ENCODE measurements around the gene RTP4.

The RTP4 gene

DNA sequence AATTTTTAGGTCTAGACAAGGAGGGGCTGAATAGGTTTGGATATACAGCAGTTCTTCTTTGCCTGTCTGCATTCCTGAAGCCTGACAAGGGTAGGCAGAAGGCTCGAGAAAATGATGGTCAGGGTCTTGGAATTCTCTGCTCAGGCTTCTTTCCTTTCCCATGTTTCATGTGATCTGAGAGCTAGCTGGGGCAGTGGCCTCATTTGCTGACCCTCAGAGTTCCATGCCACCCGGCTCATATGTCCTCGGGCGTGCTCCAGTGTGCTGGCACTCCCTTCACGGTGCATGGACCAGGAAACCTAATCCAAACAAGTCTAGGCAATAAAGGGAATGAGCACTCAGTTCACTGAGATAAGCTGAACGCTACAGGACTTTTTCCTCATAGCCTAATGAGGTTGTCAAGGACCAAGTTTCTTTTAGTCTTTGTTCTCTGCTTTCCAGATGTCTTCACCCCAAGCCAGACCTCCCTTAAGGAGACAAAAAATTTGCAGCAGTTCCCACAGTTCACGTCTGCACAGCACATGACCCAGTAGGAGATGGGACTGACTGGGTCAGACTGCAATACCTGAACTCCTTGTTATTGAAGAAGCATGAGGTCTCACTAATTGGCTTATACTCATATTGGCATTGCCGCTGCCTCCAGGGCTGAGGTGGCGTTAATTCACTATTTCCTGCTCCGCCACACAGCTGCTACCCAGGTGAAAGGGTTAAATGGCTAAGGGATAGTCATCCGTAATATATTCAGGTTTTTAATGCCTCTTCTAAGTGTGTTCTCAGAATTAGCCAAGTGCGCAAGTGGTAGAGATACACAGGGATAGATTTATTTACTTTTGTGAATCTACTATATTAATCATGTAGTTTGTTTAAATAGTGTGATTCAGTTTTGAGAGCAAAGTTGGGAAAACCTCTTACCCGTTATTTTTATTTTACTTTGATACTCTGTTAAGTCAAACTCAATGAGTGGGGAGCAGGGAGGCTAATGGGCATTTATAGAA lies 15.3 kb upstream of the RTP4 start:
- H3K27ac Mint-ChIP-seq = no peak overlapping the region
- no peak overlapping the region for H3K4me3 Mint-ChIP-seq
- H3K9me3 Mint-ChIP-seq = no peaks in the 10 kb centered on the region
- ATAC-seq (no peak), DNase-seq (ENCODE audit: low spot score in 2 of 2) (no peak)
- H3K36me3 Mint-ChIP-seq = no peaks in the 10 kb centered on the region
- no peaks in the 10 kb centered on the region for H3K4me1 Mint-ChIP-seq

DNA sequence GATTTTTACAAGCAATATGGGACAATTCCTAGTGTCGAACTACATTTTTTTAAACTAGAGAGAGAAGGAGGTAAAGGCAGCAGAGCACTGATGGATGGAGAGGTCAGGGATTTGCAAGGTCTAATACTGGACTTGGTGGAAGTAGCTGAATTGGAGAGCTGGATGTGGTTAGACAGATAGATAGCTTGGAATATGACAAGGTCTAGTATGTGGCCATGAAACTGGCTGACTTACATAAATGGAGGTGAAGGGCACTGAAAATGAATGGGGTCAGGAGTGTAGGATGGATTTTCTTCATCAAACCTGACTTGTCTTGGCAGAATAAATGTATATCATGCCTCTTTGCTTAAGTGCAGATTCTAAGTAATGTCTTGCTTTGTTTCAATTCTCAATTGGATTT lies 10.1 kb upstream of the RTP4 start:
- Mint-ChIP-seq H3K36me3 (no peaks in the 10 kb centered on the region), H3K4me3 (no peak overlapping the region), H3K4me1 (no peaks in the 10 kb centered on the region), H3K27ac (no peak overlapping the region), H3K9me3 (no peaks in the 10 kb centered on the region)
- DNase-seq (ENCODE audit: low spot score in 2 of 2) (no peak), ATAC-seq (no peak)

DNA sequence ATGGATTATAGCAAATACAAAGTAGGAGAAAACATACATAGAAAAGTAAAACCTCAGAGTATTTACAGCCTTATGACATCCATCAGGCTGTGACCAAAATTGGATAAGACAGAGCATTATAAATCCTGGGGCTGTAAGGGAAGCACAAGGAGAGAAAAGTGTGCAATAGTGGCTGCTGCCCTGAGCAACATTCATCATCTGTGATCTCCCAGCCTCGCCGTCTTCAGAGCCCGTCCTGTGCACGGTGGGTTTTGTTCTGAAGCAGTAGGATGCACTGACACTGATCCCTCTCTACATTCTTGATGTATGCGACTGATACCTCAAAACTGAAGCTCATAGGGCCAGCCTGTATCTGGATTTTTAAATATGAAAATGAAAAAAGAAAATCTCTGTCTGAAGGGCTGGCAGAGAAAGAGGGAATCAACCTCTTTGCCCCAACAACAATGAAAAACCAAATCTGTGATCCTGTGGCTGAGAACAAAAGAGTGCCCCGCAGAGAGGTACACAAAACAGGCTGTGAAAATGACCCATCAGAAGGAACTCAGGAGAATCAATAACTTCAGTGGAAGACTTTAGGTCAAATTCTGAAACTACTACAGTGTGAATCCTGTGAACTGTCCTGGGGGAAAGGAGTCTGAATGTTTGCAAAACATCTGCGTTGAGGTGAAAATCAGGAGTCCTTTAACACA lies 8.2 kb upstream of the RTP4 start:
- ATAC-seq = no peak
- no peaks in the 10 kb centered on the region for H3K36me3 Mint-ChIP-seq
- H3K4me3 Mint-ChIP-seq = no peak overlapping the region
- no peak overlapping the region for H3K27ac Mint-ChIP-seq
- H3K4me1 Mint-ChIP-seq = no peaks in the 10 kb centered on the region
- no peaks in the 10 kb centered on the region for H3K9me3 Mint-ChIP-seq
- no peak for DNase-seq (ENCODE audit: low spot score in 2 of 2)

DNA sequence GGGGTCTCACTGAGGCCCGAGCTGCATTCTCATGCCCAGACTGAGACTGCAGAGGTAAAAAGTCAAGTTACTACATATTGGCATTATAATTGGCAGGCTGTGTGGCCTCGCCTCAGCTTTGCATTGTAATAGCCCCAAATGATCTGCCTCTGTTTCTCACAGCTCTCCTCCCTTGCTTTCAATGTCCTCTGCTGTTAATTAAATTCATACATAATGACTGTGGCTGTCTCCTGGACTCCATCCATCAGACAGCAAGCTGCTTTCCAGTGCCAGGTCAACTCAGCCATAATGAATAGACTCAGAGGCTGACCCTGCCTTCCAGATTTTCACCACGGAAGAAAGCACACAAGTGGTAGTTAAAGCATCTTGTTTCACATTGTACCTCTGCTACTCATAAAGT lies 7.6 kb upstream of the RTP4 start:
- Mint-ChIP-seq H3K4me3 (no peak overlapping the region), H3K36me3 (no peaks in the 10 kb centered on the region), H3K27ac (no peak overlapping the region), H3K4me1 (no peaks in the 10 kb centered on the region), H3K9me3 (no peaks in the 10 kb centered on the region)
- ATAC-seq (no peak), DNase-seq (ENCODE audit: low spot score in 2 of 2) (no peak)

DNA sequence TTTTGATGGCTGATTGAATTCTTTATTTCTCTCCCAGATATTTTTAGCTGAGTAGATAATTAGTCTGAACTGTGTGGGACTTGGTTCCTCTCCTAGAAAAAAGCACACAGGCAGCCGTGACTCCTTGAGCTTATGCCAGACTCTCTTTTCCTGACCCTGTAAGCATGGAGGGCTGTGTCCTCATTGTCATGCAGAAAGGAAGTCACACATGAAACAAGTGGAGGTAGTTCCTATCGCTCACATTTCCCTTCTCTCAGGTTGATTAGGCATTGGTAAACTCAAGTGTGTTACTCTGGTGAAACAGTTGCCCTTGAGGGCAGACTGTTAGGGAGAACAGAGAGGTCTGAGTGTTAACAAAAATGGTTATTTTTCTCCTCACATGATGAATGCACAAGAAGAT lies 6.3 kb upstream of the RTP4 start:
- ATAC-seq (peak; percentile 53), DNase-seq (ENCODE audit: low spot score in 2 of 2) (no peak)
- no peaks in the 10 kb centered on the region for H3K4me1 Mint-ChIP-seq
- H3K4me3 Mint-ChIP-seq = no peak overlapping the region
- no peaks in the 10 kb centered on the region for H3K9me3 Mint-ChIP-seq
- H3K36me3 Mint-ChIP-seq = no peaks in the 10 kb centered on the region
- no peak overlapping the region for H3K27ac Mint-ChIP-seq

DNA sequence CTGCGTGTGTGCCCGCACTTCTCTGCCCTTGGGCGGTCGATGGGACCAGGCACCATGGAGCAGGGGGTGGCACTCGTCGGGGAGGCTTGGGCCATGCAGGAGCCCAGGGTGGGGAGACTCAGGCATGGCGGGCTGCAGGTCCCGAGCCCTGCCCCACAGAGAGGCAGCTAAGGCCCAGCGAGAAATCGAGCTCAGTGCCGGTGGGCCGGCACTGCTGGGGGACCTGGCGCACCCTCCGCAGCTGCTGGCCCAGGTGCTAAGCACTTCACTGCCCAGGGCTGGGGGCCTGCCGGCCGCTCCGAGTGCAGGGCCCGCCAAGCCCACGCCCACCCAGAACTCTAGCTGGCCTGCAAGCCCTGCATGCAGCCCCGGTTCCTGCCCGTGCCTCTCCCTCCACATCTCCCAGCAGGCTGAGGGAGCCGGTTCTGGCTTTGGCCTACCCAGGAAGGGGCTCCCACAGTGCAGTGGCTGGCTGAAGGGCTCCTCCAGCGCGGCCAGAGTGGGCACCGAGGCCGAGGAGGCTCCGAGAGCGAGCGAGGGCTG lies 553 bp upstream of the RTP4 start:
- Mint-ChIP-seq H3K4me1 (peaks cover 24% of the 10 kb centered on the region), H3K27ac (peak overlapping the region; percentile 99), H3K4me3 (peak overlapping the region; percentile 79), H3K9me3 (no peaks in the 10 kb centered on the region), H3K36me3 (peaks cover 5% of the 10 kb centered on the region)
- ATAC-seq = no peak
- peak in 1 of 2 donors; percentile 58 for DNase-seq (ENCODE audit: low spot score in 2 of 2)

DNA sequence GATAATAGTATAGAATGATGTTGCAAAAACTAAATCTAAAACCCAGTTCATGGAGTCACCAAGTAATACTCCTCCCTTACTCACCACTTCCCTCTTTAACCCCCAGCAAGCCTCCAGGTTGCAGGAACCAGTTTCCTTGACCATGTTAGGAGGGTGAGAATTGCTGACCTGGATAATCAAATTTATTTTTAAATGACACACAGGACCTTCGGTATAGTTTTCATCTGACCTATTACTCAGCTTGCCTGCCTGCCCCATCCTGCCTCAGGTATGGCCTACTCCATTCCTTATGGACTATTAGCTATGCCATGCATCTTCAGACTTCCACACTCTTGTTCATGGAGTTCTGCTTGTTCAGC lies 883 bp downstream of the RTP4 start:
- Mint-ChIP-seq H3K4me1 (peaks cover 24% of the 10 kb centered on the region), H3K36me3 (peaks cover 5% of the 10 kb centered on the region)

DNA sequence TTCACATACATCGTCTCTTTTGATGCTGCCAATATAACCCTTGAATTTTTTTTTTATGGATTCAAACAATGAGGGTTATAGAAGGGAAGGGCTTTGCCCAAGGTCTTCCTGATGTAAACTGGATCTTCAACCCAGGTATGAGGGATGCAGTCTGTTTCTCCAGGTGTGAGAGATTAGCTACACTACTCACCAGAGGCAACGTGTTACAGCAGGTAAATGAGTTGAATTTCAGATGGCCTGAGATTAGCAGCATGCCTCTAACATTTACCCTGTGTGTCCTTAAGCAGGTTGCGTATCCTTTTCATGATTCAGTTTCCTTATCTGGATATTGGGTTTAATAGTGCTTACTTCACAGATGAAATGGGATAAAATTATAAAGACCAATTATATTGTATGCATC lies 1.9 kb downstream of the RTP4 start:
- H3K4me1 Mint-ChIP-seq = peaks cover 24% of the 10 kb centered on the region
- ATAC-seq (no peak), DNase-seq (ENCODE audit: low spot score in 2 of 2) (no peak)
- H3K27ac Mint-ChIP-seq = peak overlapping the region; percentile 99
- no peaks in the 10 kb centered on the region for H3K9me3 Mint-ChIP-seq
- H3K36me3 Mint-ChIP-seq = peaks cover 5% of the 10 kb centered on the region
- peak overlapping the region; percentile 79 for H3K4me3 Mint-ChIP-seq

More for the DNA sequence above, 883 bp downstream of the RTP4 start:
- H3K4me3 Mint-ChIP-seq = peak overlapping the region; percentile 79
- ATAC-seq (peak; percentile 27), DNase-seq (ENCODE audit: low spot score in 2 of 2) (no peak)
- no peaks in the 10 kb centered on the region for H3K9me3 Mint-ChIP-seq
- peak overlapping the region; percentile 99 for H3K27ac Mint-ChIP-seq

DNA sequence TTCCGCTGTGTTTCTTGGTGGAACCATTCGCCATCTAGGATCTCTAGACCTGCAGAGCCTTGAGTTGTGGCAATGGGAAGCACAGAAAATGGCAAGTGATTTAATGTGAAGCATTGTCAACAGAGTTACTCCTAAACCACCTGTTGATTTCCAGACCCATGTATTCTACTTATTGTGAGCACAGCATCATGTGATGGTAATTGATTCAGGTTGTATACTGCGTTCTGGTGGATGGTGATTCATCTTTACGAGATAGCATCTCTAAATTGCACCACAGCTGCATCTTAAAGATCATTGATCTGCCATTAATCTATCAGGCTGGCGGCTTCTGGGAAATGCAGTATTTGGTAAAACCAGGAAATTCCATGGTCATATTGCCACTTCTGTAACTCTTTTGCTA lies 7.4 kb downstream of the RTP4 start:
- Mint-ChIP-seq H3K36me3 (peaks cover 5% of the 10 kb centered on the region), H3K9me3 (no peaks in the 10 kb centered on the region), H3K27ac (no peak overlapping the region), H3K4me3 (no peak overlapping the region), H3K4me1 (no peaks in the 10 kb centered on the region)
- ATAC-seq (no peak), DNase-seq (ENCODE audit: low spot score in 2 of 2) (no peak)

DNA sequence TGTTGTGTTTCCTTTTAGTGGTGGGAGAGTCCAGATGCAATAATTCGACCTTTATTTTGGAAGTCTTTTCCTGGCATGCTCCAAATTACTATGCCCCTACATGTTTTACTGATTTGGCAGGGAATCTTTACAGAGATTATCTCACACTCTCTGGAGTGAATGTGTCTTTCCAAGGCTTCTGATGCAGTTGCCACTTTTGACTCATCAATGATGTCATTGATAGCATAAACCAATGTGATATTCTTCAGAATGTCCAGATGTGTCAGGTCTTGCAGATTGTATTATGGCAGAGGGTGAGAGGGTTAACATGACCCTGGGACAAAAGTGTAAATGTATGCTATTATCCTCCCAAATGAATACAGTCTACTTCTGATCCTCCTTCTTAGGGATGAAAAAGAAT lies 9.7 kb downstream of the RTP4 start:
- Mint-ChIP-seq H3K9me3 (no peaks in the 10 kb centered on the region), H3K36me3 (no peaks in the 10 kb centered on the region), H3K4me3 (no peak overlapping the region), H3K27ac (no peak overlapping the region), H3K4me1 (no peaks in the 10 kb centered on the region)
- DNase-seq (ENCODE audit: low spot score in 2 of 2) = no peak
- no peak for ATAC-seq

DNA sequence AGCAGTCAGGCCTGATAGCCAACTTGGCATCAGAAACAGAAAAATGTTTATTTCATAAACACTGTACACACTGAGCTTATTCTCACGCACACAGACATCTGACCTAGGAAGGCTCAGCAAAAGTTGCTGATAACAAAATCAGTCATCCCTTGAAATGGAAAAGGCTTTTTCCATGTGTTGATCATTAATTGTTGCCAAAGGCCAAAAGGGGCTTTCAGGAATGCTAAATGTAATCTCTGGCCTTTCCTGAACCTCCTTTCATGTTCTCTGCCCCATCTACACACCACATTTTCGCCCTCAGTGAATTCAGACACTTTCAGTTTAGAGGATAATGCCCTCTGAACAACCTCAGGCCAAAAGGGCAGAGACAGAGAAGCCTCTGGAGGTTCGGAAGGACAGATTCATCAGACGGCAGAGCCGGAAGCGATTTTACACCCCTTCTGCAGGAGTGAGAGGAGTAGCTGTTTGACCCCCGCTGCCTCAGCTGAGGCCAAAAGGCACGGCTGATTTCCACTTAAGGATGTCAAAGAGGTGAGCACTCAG lies 14.5 kb downstream of the RTP4 start:
- DNase-seq (ENCODE audit: low spot score in 2 of 2) (no peak), ATAC-seq (no peak)
- H3K4me1 Mint-ChIP-seq = no peaks in the 10 kb centered on the region
- H3K27ac Mint-ChIP-seq = no peak overlapping the region
- peaks cover 2% of the 10 kb centered on the region for H3K9me3 Mint-ChIP-seq
- no peak overlapping the region for H3K4me3 Mint-ChIP-seq
- no peaks in the 10 kb centered on the region for H3K36me3 Mint-ChIP-seq

DNA sequence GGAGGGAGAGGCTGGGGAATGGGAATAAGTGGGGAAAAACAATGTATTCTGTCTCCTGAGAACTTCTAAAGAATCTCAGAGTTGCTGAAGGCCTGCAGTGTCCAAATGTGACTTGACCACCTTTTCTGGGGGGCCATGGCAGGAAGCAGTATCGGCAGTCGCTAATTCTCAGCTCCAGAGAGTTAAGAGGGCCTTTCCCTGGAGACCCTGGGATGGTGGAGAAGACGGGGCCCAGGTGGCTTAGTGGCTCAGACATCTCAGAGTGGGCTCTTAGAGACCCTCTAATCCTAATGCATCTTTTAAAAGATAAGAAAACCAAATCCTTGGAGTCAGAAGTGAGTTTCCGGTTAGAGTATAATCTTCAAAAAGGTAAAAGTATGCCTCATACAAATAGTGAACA lies 15.1 kb downstream of the RTP4 start:
- Mint-ChIP-seq H3K4me1 (no peaks in the 10 kb centered on the region), H3K4me3 (no peak overlapping the region)

DNA sequence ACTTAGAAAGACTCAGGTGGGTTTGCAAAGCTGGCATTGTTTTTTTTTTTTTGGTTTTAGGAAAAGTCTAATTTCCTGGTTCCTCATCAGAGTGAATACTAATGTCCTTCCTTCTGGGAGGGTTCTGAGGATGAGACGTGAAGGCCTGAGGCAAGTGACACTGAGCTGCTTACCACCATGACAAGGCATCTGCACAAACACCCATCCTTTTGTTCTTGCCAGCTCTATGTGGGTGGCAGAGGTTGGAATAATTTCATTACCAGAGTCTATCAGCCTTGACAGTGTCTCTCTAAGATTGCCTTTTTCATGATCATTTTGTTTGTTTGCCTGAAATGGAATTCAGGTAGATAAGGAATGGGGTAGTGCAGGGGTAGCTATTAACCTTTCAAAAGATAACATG lies 17.1 kb downstream of the RTP4 start:
- Mint-ChIP-seq H3K36me3 (no peaks in the 10 kb centered on the region), H3K27ac (no peak overlapping the region)

More for the DNA sequence above, 15.1 kb downstream of the RTP4 start:
- no peak overlapping the region for H3K27ac Mint-ChIP-seq
- H3K9me3 Mint-ChIP-seq = peaks cover 4% of the 10 kb centered on the region
- ATAC-seq (no peak), DNase-seq (ENCODE audit: low spot score in 2 of 2) (no peak)
- H3K36me3 Mint-ChIP-seq = no peaks in the 10 kb centered on the region

DNA sequence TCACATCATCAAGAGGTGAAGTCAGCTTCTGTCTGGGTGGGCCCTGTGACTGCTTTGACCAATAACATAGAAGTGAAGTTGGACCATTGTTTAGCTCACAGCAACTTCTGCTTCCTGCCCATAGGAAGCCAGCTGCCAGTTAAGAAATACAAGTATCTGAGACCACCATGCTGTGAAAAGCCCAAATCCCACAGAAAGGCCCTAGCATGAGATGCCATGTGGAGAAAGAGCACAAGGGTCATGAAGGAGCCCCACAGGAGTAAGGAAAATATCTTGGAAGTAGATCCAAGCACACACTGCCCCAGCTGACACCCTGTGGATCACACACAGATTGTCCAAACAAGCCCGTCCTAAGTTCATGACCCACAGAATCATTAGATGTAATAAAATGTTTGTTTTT lies 28.5 kb downstream of the RTP4 start:
- no peaks in the 10 kb centered on the region for H3K9me3 Mint-ChIP-seq
- H3K27ac Mint-ChIP-seq = no peak overlapping the region
- H3K4me1 Mint-ChIP-seq = no peaks in the 10 kb centered on the region
- H3K36me3 Mint-ChIP-seq = no peaks in the 10 kb centered on the region
- H3K4me3 Mint-ChIP-seq = no peak overlapping the region
- DNase-seq (ENCODE audit: low spot score in 2 of 2) (no peak), ATAC-seq (no peak)

More for the DNA sequence above, 17.1 kb downstream of the RTP4 start:
- Mint-ChIP-seq H3K4me3 (no peak overlapping the region), H3K9me3 (peaks cover 4% of the 10 kb centered on the region), H3K4me1 (no peaks in the 10 kb centered on the region)
- ATAC-seq (no peak), DNase-seq (ENCODE audit: low spot score in 2 of 2) (no peak)

DNA sequence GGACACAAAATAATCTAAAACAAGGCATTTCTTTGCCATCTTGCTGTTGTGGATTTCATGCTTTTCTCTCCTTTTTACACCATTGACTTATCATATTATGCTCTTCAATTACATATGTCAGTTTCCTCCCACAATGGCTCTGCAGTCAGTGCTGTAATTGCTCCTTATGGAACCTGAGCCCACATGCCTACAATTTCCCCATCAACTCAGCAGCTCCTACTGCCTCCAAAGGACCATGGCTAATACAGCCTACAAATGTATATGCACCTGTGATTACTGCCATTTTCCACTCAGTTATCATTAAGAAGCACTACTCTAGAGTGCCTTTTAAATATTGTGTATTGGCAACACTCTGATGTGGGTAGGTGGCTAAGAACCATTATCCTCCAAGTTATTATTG lies 30.8 kb downstream of the RTP4 start:
- no peaks in the 10 kb centered on the region for H3K4me1 Mint-ChIP-seq
- DNase-seq (ENCODE audit: low spot score in 2 of 2) (no peak), ATAC-seq (no peak)
- no peak overlapping the region for H3K27ac Mint-ChIP-seq
- no peaks in the 10 kb centered on the region for H3K36me3 Mint-ChIP-seq
- H3K4me3 Mint-ChIP-seq = no peak overlapping the region
- H3K9me3 Mint-ChIP-seq = no peaks in the 10 kb centered on the region
